ENCODE measurements around the gene SSTR5.

The SSTR5 gene

GRCh38 chr16:1051446-1051845, 21.1 kb upstream of the SSTR5 start:
- TF ChIP-seq ZFX (IDR thresholded peaks at IDR 0.05; ENCODE audit: borderline replicate concordance), result no peak
- TF ChIP-seq, protein P1, sequence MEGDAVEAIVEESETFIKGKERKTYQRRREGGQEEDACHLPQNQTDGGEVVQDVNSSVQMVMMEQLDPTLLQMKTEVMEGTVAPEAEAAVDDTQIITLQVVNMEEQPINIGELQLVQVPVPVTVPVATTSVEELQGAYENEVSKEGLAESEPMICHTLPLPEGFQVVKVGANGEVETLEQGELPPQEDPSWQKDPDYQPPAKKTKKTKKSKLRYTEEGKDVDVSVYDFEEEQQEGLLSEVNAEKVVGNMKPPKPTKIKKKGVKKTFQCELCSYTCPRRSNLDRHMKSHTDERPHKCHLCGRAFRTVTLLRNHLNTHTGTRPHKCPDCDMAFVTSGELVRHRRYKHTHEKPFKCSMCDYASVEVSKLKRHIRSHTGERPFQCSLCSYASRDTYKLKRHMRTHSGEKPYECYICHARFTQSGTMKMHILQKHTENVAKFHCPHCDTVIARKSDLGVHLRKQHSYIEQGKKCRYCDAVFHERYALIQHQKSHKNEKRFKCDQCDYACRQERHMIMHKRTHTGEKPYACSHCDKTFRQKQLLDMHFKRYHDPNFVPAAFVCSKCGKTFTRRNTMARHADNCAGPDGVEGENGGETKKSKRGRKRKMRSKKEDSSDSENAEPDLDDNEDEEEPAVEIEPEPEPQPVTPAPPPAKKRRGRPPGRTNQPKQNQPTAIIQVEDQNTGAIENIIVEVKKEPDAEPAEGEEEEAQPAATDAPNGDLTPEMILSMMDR (IDR thresholded peaks at IDR 0.05), result no peak
- no peak overlapping the region for H3K27ac ChIP-seq

DNA sequence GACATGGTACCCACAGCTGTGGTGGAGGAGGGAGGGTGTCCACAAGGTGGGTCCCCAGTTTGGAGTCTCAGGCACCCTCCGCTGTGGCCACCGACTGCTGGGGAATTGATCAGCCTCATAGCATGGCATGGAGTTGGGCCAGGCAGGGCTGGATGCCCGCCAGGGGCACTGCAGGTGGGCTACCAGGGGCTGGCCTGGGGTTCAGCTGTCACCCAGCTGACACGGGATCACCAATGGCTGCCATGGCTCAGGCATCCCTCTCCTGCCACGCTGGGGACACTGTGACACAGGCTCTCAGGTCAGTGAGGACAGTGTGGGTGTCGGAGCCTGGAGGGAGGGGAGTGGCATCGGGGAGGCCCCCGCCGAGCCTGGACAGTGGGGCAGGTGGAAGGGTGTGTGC, 19.8 kb upstream of the SSTR5 start:
- TF ChIP-seq, protein P1 (IDR thresholded peaks at IDR 0.05), result no peak
- TF ChIP-seq ZFX (IDR thresholded peaks at IDR 0.05; ENCODE audit: borderline replicate concordance), result no peak
- H3K27ac ChIP-seq, result no peak overlapping the region

DNA sequence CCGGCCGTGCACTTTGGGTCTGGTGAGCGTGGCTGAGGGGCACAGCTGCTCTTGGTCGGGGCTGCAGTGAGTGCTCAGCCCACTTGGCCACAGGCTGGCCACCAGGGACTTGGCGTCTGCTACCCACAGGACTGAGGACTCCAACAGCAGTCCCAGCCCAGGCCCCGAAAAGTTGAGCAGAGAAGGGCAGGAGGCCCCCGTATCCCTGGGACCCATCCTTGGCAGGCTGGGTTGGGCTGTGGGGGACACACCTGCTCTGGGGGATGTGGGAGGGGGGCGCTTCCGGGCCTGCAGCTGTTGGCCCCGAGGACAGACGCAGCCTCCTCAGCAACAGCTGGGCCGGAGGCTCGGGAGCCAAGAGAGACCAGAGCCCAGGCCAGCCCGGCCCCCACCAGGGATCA, 19.4 kb upstream of the SSTR5 start:
- TF ChIP-seq, protein P1 (IDR thresholded peaks at IDR 0.05), result no peak
- no peak for TF ChIP-seq ZFX (IDR thresholded peaks at IDR 0.05; ENCODE audit: borderline replicate concordance)
- no peak overlapping the region for H3K27ac ChIP-seq

DNA sequence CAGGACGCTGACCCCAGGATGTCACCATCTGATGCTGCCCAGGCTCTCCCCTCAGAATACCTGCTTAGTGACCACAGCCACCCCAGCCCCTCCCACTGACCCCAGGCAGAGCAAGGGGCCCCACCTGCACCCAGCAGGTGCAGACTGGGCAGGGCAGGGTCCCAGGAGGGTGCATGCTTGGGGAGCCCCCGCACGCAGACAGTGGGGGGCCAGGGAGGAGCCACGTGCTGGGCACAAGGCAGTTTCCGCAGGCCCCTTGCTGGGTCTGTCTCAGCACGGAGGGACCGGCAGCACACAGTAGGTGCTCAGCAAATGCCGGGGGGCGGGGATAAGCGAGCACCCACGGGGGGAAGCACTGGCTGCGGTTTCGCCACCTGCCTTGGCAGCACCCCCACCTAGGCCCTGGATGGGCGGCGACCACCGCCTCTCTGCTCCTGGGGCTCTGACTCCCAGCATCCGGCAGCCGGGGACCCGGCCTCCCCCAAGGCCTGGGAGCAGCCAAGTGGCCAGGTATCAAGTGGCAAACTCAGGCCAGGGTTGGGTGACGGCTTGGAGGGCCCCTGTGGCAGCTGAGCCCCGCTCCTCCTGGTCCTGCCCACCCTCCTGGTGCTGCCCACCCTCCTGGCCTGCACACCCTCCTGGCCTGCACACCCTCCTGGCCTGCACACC, 18.7 kb upstream of the SSTR5 start:
- H3K27ac ChIP-seq, result no peak overlapping the region
- TF ChIP-seq, protein P1 (IDR thresholded peaks at IDR 0.05), result no peak
- TF ChIP-seq ZFX (IDR thresholded peaks at IDR 0.05; ENCODE audit: borderline replicate concordance), result no peak

DNA sequence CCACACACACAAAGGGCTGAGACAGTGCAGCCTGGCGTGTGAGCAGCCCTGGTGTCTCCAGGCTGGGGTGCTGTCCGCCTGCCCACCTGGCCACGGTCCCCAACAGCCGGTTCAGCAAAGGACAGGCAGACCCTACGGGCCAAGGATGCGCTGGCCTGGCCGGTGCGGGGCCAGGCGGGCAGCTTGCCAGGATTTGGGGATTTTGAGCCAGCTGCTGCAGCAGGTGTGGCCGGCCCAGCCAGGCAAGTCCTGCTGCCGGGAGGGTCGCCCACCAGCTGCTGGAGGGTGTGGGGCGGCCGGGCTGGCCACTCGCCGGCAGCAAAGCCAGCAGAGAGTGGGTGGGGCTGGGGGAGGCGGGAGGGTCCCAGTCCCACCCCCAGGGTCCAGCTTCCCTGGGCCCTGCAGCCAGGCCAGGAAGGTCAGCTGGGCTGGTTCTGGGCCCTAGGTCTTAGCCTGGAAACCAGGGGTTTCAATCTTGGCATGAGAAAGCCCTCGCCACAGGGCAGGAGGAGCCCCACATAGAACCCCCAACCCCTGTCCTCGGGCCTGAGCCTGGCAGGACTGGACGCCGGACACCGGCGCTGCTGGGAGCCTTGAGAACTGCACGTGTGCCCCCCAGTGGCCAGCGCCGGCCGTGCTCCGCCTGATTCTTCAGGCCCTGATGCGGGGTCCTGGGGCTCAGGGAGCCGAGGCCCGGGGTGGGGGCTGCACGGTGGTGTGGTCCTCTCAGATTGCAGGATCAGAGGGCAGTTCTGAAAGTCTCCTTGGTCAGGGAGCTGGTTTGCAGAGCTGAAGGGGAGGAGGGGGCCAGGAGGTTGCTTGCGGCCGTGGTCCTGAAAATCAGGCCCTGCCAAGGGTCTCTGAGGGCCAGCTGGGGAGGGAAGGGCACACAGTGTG, 17.6 kb upstream of the SSTR5 start:
- no peak overlapping the region for H3K27ac ChIP-seq
- TF ChIP-seq ZFX (IDR thresholded peaks at IDR 0.05; ENCODE audit: borderline replicate concordance), result no peak
- TF ChIP-seq, protein P1 (IDR thresholded peaks at IDR 0.05), result peak; percentile 86

DNA sequence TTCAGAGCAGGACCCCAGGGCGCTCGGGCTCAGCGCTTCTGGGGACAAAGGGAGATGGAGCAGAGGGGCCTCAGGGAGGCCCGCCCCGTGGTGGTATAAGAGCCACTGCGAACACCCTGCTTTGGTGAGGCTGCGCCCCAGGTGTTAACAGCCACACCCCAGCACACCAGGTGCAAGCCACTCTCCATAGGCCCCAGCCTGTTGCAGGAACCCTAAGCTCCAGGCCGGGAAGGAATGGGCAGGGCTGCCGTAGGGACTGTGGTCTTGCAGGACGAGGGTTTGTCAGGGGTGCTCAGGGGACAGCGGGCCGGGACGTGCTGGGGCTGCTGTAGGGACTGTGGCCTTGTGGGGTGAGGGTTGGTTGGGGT, 17.0 kb upstream of the SSTR5 start:
- TF ChIP-seq, protein P1 (IDR thresholded peaks at IDR 0.05), result no peak
- TF ChIP-seq ZFX (IDR thresholded peaks at IDR 0.05; ENCODE audit: borderline replicate concordance), result no peak
- H3K27ac ChIP-seq, result no peak overlapping the region

DNA sequence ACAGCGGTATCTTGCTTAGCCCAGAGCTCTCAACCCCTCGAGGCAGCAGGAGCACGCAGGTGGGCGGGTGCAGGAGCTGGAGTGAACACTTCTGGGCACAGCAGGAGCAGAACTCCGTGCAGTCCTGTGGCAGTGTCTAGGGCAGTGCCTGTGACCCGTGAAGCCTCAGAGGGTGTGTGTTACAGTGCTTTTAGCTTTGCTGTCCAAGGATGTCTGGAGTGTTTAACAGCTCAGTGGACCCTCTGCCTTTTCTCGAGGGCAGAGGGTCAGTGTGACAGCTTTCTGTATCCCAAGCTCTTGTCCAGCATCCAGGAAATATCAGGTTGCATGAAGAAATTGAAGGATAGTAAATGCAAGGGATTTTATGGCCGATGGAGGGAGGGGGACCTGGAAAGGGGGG, 16.4 kb upstream of the SSTR5 start:
- no peak overlapping the region for H3K27ac ChIP-seq
- TF ChIP-seq, protein P1 (IDR thresholded peaks at IDR 0.05), result no peak
- TF ChIP-seq ZFX (IDR thresholded peaks at IDR 0.05; ENCODE audit: borderline replicate concordance), result no peak

Measured in 22Rv1 (cell line).